GM19395 (cell line): Measurements from ENCODE around the gene BLOC1S5.
"Not testable (repeated sequence)": the region's sequence is repeated elsewhere in the genome, so short reads cannot be mapped to it uniquely, and the experiment has no call there.

Experiments used
- ATAC-seq: cut with Tn5 transposase; IDR thresholded peaks from one replicate; pipeline ENCODE4 v1.9.1; 2021; ENCODE audit warnings: mild to moderate bottlenecking, moderate library complexity; ENCODE audit not compliant: unreplicated experiment

BLOC1S5 gene

GRCh38 chr6:8047541-8048292 is 16.5 kb downstream of the BLOC1S5 start:
- ATAC-seq, result no peak

- ATAC-seq, result not testable (repeated sequence)
Measured at GRCh38 chr6:8045769-8046168, 18.4 kb downstream of the BLOC1S5 start.

GRCh38 chr6:8043221-8043620 is 21.0 kb downstream of the BLOC1S5 start:
- ATAC-seq, result no peak

GRCh38 chr6:8041913-8042583 is 22.1 kb downstream of the BLOC1S5 start:
- ATAC-seq, result no peak

- ATAC-seq, result not testable (repeated sequence)
Measured at GRCh38 chr6:8034107-8034506, 30.1 kb downstream of the BLOC1S5 start.

- ATAC-seq, result no peak
Measured at GRCh38 chr6:8030920-8031319, 33.3 kb downstream of the BLOC1S5 start.

- ATAC-seq, result no peak
Measured at GRCh38 chr6:8029243-8029870, 34.8 kb downstream of the BLOC1S5 start.

- ATAC-seq, result no peak
Measured at GRCh38 chr6:8027965-8028651, 36.1 kb downstream of the BLOC1S5 start.

GRCh38 chr6:8026800-8027199 is 37.4 kb downstream of the BLOC1S5 start:
- no peak for ATAC-seq

- ATAC-seq, result no peak
Measured at GRCh38 chr6:8025191-8025590, 39.0 kb downstream of the BLOC1S5 start.

- ATAC-seq, result no peak
Measured at GRCh38 chr6:8023638-8024037, 40.6 kb downstream of the BLOC1S5 start.

- ATAC-seq, result no peak
Measured at GRCh38 chr6:8020083-8020482, 44.1 kb downstream of the BLOC1S5 start.

GRCh38 chr6:8017705-8018104 is 46.5 kb downstream of the BLOC1S5 start:
- no peak for ATAC-seq

- ATAC-seq, result peak; percentile 74
Measured at GRCh38 chr6:8017276-8017701, 46.9 kb downstream of the BLOC1S5 start.

- no peak for ATAC-seq
Measured at GRCh38 chr6:8014947-8015346, 49.2 kb downstream of the BLOC1S5 start.

GRCh38 chr6:8013763-8014162 is 50.4 kb downstream of the BLOC1S5 start:
- ATAC-seq, result no peak

GRCh38 chr6:8006208-8006607 is 58.0 kb downstream of the BLOC1S5 start:
- ATAC-seq, result no peak

GRCh38 chr6:8005136-8005535 is 59.1 kb downstream of the BLOC1S5 start:
- no peak for ATAC-seq

GRCh38 chr6:8000636-8001035 is 63.6 kb downstream of the BLOC1S5 start:
- no peak for ATAC-seq

- ATAC-seq, result no peak
Measured at GRCh38 chr6:8000188-8000596, 64.0 kb downstream of the BLOC1S5 start.

- no peak for ATAC-seq
Measured at GRCh38 chr6:7999201-7999600, 65.0 kb downstream of the BLOC1S5 start.
